HG03039 (cell line): ENCODE measurements around the gene NUP42.
A peak's percentile ranks its signal among the peaks of the same experiment; 100 is the strongest.

ENCODE experiments used
- ATAC-seq: cut with Tn5 transposase; IDR thresholded peaks from one replicate; pipeline ENCODE4 v1.9.1; 2021; ENCODE audit warnings: mild to moderate bottlenecking, moderate library complexity; ENCODE audit not compliant: unreplicated experiment

NUP42 gene

GRCh38 chr7:23232966-23233365 lies 51.1 kb downstream of the NUP42 start:
- no peak for ATAC-seq

- peak; percentile 72 for ATAC-seq
Measured at GRCh38 chr7:23234569-23235296, 52.9 kb downstream of the NUP42 start.

GRCh38 chr7:23235813-23236221 lies 54.0 kb downstream of the NUP42 start:
- no peak for ATAC-seq

- ATAC-seq = no peak
Measured at GRCh38 chr7:23237000-23237399, 55.2 kb downstream of the NUP42 start.

- ATAC-seq = no peak
Measured at GRCh38 chr7:23238983-23239652, 57.3 kb downstream of the NUP42 start.

- no peak for ATAC-seq
Measured at GRCh38 chr7:23239698-23240097, 57.9 kb downstream of the NUP42 start.

- no peak for ATAC-seq
Measured at GRCh38 chr7:23242321-23242720, 60.5 kb downstream of the NUP42 start.

- no peak for ATAC-seq
Measured at GRCh38 chr7:23242935-23243334, 61.1 kb downstream of the NUP42 start.

GRCh38 chr7:23246555-23246954 lies 64.7 kb downstream of the NUP42 start, which contains the start of gene GPNMB:
TSS of gene GPNMB (plus strand) at chr7:23246775. CDS start at chr7:23246858, 83 bp downstream.
- no peak for ATAC-seq

GRCh38 chr7:23247046-23247602 lies 65.3 kb downstream of the NUP42 start:
- ATAC-seq = no peak

GRCh38 chr7:23247603-23248335 lies 65.9 kb downstream of the NUP42 start:
- no peak for ATAC-seq

GRCh38 chr7:23249486-23249885 lies 67.6 kb downstream of the NUP42 start:
- no peak for ATAC-seq
